ENCODE measurements around the gene OGA.

The OGA gene

GRCh38 chr10:101784558-101784957 is 33.7 kb downstream of the OGA start:
- peaks cover 38% of the 10 kb centered on the region for H3K4me1 ChIP-seq (ENCODE audit: control insufficient read depth, low read length)
- H3K4me3 ChIP-seq (ENCODE audit: low read length) = no peak overlapping the region
- H3F3A ChIP-seq (ENCODE audit: control insufficient read depth, insufficient read depth) = peaks cover 30% of the 10 kb centered on the region
- H3K36me3 ChIP-seq (ENCODE audit: control insufficient read depth, low read length) = peaks cover 59% of the 10 kb centered on the region
- H4K20me1 ChIP-seq (ENCODE audit: control insufficient read depth, insufficient read depth, low read depth, low read length) = no peaks in the 10 kb centered on the region
- no peaks in the 10 kb centered on the region for H3K9me3 ChIP-seq (ENCODE audit: control insufficient read depth, insufficient read depth, low read length)
- H3K27me3 ChIP-seq (ENCODE audit: control insufficient read depth, low read length) = no peaks in the 10 kb centered on the region
- H3K27ac ChIP-seq (ENCODE audit: low read depth, low read length) = no peak overlapping the region
- no peak for TF ChIP-seq EZH2phosphoT487 (IDR thresholded peaks at IDR 0.05; ENCODE audit: borderline replicate concordance, low read length)
- no peak for TF ChIP-seq CTCF (IDR thresholded peaks at IDR 0.05; ENCODE audit: low read depth, low read length, poor library complexity, severe bottlenecking)
- H3K79me2 ChIP-seq (ENCODE audit: control insufficient read depth, low read length) = peaks cover 24% of the 10 kb centered on the region
- H3K9me2 ChIP-seq (replicated peaks; ENCODE audit: control insufficient read depth, low read length) = no peaks in the 10 kb centered on the region
- H3K4me2 ChIP-seq (ENCODE audit: low read length) = peak overlapping the region; percentile 97; the same call in 1 of the 2 replicates

- Histone ChIP-seq H3K27me3 (ENCODE audit: control insufficient read depth, low read length) (no peaks in the 10 kb centered on the region), H3F3A (ENCODE audit: control insufficient read depth, insufficient read depth) (peaks cover 30% of the 10 kb centered on the region), H3K9me2 (replicated peaks; ENCODE audit: control insufficient read depth, low read length) (no peaks in the 10 kb centered on the region), H3K4me1 (ENCODE audit: control insufficient read depth, low read length) (peaks cover 47% of the 10 kb centered on the region), H3K79me2 (ENCODE audit: control insufficient read depth, low read length) (peaks cover 24% of the 10 kb centered on the region), H3K4me2 (ENCODE audit: low read length) (peak overlapping the region; percentile 97), H3K36me3 (ENCODE audit: control insufficient read depth, low read length) (peaks cover 58% of the 10 kb centered on the region), H3K27ac (ENCODE audit: low read depth, low read length) (0 out of 2 replicates have a peak overlapping the region, but pooled peaks have one; percentile 12), H4K20me1 (ENCODE audit: control insufficient read depth, insufficient read depth, low read depth, low read length) (no peaks in the 10 kb centered on the region), H3K4me3 (ENCODE audit: low read length) (peak overlapping the region; percentile 85), H3K9me3 (ENCODE audit: control insufficient read depth, insufficient read depth, low read length) (no peaks in the 10 kb centered on the region)
- TF ChIP-seq EZH2phosphoT487 (IDR thresholded peaks at IDR 0.05; ENCODE audit: borderline replicate concordance, low read length) = no peak
Measured at GRCh38 chr10:101783736-101784118, 34.5 kb downstream of the OGA start.

GRCh38 chr10:101782811-101783735 is 35.2 kb downstream of the OGA start, which contains the start of gene NPM3:
Gene NPM3, minus strand, starts transcription at chr10:101783446. Its CDS starts 56 bp downstream, at chr10:101783390.
- Histone ChIP-seq H3K9me2 (replicated peaks; ENCODE audit: control insufficient read depth, low read length) (no peaks in the 10 kb centered on the region), H3K4me2 (ENCODE audit: low read length) (peak within 1 kb of the TSS; percentile 97), H4K20me1 (ENCODE audit: control insufficient read depth, insufficient read depth, low read depth, low read length) (no peaks in the 10 kb centered on the region), H3F3A (ENCODE audit: control insufficient read depth, insufficient read depth) (peaks cover 30% of the 10 kb centered on the region), H3K36me3 (ENCODE audit: control insufficient read depth, low read length) (peaks cover 56% of the 10 kb centered on the region), H3K27me3 (ENCODE audit: control insufficient read depth, low read length) (no peaks in the 10 kb centered on the region; the same call in 1 of the 2 replicates), H3K79me2 (ENCODE audit: control insufficient read depth, low read length) (peaks cover 24% of the 10 kb centered on the region), H3K4me3 (ENCODE audit: low read length) (peak within 1 kb of the TSS; percentile 85), H3K9me3 (ENCODE audit: control insufficient read depth, insufficient read depth, low read length) (no peaks in the 10 kb centered on the region), H3K4me1 (ENCODE audit: control insufficient read depth, low read length) (peaks cover 53% of the 10 kb centered on the region), H3K27ac (ENCODE audit: low read depth, low read length) (peak within 1 kb of the TSS; percentile 22)
- TF ChIP-seq EZH2phosphoT487 (IDR thresholded peaks at IDR 0.05; ENCODE audit: borderline replicate concordance, low read length) (no peak), CTCF (IDR thresholded peaks at IDR 0.05; ENCODE audit: low read depth, low read length, poor library complexity, severe bottlenecking) (no peak)

Measured in DOHH2 (cell line).